Measurements from ENCODE around the gene TTC23. TPM values are rescaled to one million over a fixed set of nuclear protein-coding genes. Genes with fewer than 3 reads are reported as not detected.

Gene TTC23
- polyA plus RNA-seq, 2 of the 4 experiments (the other 2 are of a cell fraction), result 7.0 to 16.5 TPM

DNA sequence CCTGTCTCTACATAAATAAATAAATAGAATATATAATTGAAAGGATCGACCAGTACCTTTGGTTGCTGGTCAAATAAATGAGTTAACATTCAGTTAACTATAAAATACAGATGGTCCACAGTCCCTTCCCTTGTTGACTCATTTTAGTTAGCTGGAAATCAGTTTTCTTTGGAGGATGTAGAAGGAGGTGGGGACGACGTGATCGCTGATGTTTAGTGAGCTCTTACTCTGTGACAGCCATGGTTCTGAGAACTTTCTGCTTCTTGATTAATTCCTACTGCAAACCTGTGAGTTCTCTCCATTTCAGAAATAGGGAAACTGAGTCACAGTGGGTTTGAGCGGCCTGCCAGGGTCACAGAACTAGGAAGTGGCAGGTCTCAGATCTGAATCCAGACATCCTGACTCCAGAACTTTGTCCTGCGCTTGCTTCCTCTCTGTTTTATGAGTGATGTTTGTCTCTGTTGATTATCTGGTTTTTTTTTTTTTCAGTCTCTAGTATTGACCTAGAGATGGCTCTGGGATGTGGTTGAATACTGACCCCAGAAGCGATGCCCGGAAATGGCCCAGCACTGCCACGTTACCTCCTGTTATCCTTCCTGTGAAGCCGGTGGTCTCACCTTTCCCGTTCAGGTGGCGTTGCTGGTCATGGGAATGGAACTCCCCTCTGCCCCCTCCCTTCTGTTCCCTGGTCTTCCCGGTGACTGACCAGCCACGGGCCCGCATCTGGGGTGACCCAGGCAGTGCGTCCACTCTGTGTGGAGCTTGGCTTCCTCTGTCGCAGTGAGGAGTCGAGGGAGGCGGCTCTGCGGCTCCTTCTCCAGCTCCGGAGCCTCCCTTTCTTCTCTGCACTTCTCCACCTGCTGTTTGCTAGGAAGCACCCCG lies 126.3 kb downstream of the TTC23 start:
- DNase-seq (ENCODE audit: low read depth in 1 of 2, low spot score in 1 of 2) (no peak), ATAC-seq (peak in 1 of 2 experiments; percentile 15; a peak in 2 of 6 replicates)
- H3K27ac ChIP-seq, result peak overlapping the region; percentile 91 to 96

DNA sequence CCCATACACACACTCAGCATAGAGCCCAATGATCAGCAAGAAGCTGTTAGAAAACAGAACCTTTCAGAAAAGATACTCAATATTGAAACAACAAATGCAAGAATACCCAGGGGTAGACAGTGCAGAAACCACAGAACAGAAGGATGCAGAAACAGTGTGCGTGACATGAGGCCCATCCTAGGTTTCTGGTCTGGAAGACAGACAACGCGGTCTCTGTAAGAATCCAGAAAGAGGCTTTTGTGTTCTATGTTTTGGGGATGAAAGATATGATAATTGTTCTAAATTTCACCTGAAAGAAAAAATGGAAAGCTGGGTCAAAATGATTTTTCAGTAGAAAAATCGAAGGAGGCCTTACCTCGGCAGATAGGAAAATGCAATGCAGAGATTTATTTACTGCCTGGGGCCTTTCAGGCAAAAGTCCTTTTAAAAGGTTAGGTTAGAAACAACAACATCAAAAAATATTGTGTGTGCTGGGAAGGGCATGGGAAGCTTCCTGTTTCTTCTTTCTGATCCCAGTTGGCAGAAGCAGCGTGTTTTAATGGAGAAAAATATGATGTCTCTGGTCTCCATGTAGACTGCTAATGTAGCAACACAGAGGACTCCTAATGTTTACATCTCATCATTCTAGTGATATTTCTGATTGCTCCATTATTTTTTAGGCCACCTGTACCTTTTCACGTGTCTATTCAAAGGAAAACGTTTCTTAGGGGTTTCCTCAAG lies 127.5 kb downstream of the TTC23 start:
- Histone ChIP-seq H3K4me3 (no peak overlapping the region), H3K4me1 (peaks cover 33% of the 10 kb centered on the region), H3K4me2 (no peak overlapping the region), H3K9me3 (no peaks in the 10 kb centered on the region), H3K27ac (peak overlapping the region in 1 of 2 experiments; percentile 91; a peak in 3 of 6 replicates)
- 87% methylated on average over 8 of the region's 8 CpGs for WGBS (ENCODE audit: missing lambda C conversion rate)
- DNase-seq (ENCODE audit: low read depth in 1 of 2, low spot score in 1 of 2), result no peak
- no peak for FAIRE-seq
- TF ChIP-seq CEBPB (IDR thresholded peaks at IDR 0.05) (no peak), RFX5 (IDR thresholded peaks at IDR 0.05) (no peak), CBX2 (IDR thresholded peaks at IDR 0.05; ENCODE audit: borderline replicate concordance, low read depth) (no peak), EHMT2 (IDR thresholded peaks at IDR 0.05; ENCODE audit: low read depth) (no peak), FOSB (CRISPR knock-in tag; IDR thresholded peaks at IDR 0.05) (no peak), SREBF2 (IDR thresholded peaks at IDR 0.05) (no peak), EHF (CRISPR knock-in tag; IDR thresholded peaks at IDR 0.05) (no peak), HDAC2 (IDR thresholded peaks at IDR 0.05) (no peak), ZFP36 (IDR thresholded peaks at IDR 0.05; ENCODE audit: borderline replicate concordance, partially characterized antibody) (no peak)
- TF ChIP-seq, protein P1, sequence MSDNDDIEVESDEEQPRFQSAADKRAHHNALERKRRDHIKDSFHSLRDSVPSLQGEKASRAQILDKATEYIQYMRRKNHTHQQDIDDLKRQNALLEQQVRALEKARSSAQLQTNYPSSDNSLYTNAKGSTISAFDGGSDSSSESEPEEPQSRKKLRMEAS (IDR thresholded peaks at IDR 0.05), result no peak
- TF ChIP-seq, protein P2, sequence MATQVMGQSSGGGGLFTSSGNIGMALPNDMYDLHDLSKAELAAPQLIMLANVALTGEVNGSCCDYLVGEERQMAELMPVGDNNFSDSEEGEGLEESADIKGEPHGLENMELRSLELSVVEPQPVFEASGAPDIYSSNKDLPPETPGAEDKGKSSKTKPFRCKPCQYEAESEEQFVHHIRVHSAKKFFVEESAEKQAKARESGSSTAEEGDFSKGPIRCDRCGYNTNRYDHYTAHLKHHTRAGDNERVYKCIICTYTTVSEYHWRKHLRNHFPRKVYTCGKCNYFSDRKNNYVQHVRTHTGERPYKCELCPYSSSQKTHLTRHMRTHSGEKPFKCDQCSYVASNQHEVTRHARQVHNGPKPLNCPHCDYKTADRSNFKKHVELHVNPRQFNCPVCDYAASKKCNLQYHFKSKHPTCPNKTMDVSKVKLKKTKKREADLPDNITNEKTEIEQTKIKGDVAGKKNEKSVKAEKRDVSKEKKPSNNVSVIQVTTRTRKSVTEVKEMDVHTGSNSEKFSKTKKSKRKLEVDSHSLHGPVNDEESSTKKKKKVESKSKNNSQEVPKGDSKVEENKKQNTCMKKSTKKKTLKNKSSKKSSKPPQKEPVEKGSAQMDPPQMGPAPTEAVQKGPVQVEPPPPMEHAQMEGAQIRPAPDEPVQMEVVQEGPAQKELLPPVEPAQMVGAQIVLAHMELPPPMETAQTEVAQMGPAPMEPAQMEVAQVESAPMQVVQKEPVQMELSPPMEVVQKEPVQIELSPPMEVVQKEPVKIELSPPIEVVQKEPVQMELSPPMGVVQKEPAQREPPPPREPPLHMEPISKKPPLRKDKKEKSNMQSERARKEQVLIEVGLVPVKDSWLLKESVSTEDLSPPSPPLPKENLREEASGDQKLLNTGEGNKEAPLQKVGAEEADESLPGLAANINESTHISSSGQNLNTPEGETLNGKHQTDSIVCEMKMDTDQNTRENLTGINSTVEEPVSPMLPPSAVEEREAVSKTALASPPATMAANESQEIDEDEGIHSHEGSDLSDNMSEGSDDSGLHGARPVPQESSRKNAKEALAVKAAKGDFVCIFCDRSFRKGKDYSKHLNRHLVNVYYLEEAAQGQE (IDR thresholded peaks at IDR 0.05), result no peak
- TF ChIP-seq, protein P3, sequence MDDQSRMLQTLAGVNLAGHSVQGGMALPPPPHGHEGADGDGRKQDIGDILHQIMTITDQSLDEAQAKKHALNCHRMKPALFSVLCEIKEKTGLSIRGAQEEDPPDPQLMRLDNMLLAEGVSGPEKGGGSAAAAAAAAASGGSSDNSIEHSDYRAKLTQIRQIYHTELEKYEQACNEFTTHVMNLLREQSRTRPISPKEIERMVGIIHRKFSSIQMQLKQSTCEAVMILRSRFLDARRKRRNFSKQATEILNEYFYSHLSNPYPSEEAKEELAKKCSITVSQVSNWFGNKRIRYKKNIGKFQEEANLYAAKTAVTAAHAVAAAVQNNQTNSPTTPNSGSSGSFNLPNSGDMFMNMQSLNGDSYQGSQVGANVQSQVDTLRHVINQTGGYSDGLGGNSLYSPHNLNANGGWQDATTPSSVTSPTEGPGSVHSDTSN (IDR thresholded peaks at IDR 0.05), result no peak
- TF ChIP-seq, protein P4, sequence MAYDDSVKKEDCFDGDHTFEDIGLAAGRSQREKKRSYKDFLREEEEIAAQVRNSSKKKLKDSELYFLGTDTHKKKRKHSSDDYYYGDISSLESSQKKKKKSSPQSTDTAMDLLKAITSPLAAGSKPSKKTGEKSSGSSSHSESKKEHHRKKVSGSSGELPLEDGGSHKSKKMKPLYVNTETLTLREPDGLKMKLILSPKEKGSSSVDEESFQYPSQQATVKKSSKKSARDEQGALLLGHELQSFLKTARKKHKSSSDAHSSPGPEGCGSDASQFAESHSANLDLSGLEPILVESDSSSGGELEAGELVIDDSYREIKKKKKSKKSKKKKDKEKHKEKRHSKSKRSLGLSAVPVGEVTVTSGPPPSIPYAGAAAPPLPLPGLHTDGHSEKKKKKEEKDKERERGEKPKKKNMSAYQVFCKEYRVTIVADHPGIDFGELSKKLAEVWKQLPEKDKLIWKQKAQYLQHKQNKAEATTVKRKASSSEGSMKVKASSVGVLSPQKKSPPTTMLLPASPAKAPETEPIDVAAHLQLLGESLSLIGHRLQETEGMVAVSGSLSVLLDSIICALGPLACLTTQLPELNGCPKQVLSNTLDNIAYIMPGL (CRISPR knock-in tag; IDR thresholded peaks at IDR 0.05; ENCODE audit: borderline replicate concordance), result no peak
- ATAC-seq, result no peak
- POLR2A ChIA-PET, result interaction anchor here (1.0 kb wide), 1 partner anchor 16 kb away, joined by 3 read pairs; no protein-coding TSS in a partner anchor
- CTCF ChIA-PET, result interaction anchor here (0.9 to 17.9 kb wide), 3 partner anchors 15 to 91 kb away, joined by 3 to 326 read pairs (median 15); partner anchors contain the start of gene SYNM

More for the DNA sequence above, 126.3 kb downstream of the TTC23 start:
- CTCF ChIA-PET, result interaction anchor here (1.1 to 17.9 kb wide), 6 partner anchors 12 to 604 kb away, joined by 3 to 326 read pairs (median 4); partner anchors contain the start of gene SYNM
- H3K9me3 ChIP-seq, result no peaks in the 10 kb centered on the region
- H3K4me1 ChIP-seq, result peaks cover 33% of the 10 kb centered on the region
- peak overlapping the region; percentile 33 for H3K4me3 ChIP-seq
- no peak for FAIRE-seq
- TF ChIP-seq HOXB5 (CRISPR knock-in tag; IDR thresholded peaks at IDR 0.05) (peak; percentile 67; the same call in 1 of the 2 replicates), CBX2 (IDR thresholded peaks at IDR 0.05; ENCODE audit: borderline replicate concordance, low read depth) (no peak), FOSB (CRISPR knock-in tag; IDR thresholded peaks at IDR 0.05) (0 out of 2 replicates have a peak, but pooled peaks have one; percentile 23), SMC3 (IDR thresholded peaks at IDR 0.05) (no peak), HOXB13 (CRISPR knock-in tag; IDR thresholded peaks at IDR 0.05; ENCODE audit: low read depth) (peak; percentile 63; the same call in 1 of the 2 replicates), CEBPB (IDR thresholded peaks at IDR 0.05) (no peak), CHD2 (IDR thresholded peaks at IDR 0.05; ENCODE audit: low read length, partially characterized antibody) (no peak), MAZ (IDR thresholded peaks at IDR 0.05; ENCODE audit: borderline replicate concordance, low read depth, low read length) (0 out of 2 replicates have a peak, but pooled peaks have one; percentile 8), POLR2AphosphoS2 (conservative IDR thresholded peaks at IDR 0.05; ENCODE audit: low read length) (no peak), FOXS1 (CRISPR knock-in tag; IDR thresholded peaks at IDR 0.05) (no peak), KDM5A (IDR thresholded peaks at IDR 0.05) (no peak)
- 27% methylated on average over 22 of the region's 22 CpGs for WGBS (ENCODE audit: missing lambda C conversion rate)
- peak overlapping the region; percentile 95 for H3K4me2 ChIP-seq
- POLR2A ChIA-PET, result interaction anchor here (1.0 to 1.9 kb wide), 7 partner anchors 10 to 201 kb away, joined by 3 to 17 read pairs (median 4); partner anchors contain the start of genes LRRC28, SYNM and TTC23

Data from A549 (cell line).